ENCODE measurements around the gene LRRC7.

DNA sequence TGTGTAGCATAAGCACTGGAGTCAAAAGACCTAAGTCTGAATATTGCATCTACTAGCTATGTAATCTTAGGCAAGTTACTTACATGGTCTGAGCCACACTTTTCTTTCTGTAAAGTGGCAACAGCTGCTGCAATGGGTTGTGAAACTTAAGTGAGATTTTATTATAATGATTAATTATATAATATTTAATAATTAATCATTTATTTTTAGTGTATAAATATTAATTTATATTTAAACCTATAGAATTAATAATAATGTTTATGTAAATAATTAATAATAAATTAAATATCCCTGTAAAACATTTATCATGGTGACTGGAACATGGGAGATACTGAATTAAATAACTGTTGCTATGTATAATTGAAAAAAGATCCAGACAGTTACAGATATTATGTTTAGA lies 457.3 kb downstream of the LRRC7 start:
- TF ChIP-seq, protein P1, sequence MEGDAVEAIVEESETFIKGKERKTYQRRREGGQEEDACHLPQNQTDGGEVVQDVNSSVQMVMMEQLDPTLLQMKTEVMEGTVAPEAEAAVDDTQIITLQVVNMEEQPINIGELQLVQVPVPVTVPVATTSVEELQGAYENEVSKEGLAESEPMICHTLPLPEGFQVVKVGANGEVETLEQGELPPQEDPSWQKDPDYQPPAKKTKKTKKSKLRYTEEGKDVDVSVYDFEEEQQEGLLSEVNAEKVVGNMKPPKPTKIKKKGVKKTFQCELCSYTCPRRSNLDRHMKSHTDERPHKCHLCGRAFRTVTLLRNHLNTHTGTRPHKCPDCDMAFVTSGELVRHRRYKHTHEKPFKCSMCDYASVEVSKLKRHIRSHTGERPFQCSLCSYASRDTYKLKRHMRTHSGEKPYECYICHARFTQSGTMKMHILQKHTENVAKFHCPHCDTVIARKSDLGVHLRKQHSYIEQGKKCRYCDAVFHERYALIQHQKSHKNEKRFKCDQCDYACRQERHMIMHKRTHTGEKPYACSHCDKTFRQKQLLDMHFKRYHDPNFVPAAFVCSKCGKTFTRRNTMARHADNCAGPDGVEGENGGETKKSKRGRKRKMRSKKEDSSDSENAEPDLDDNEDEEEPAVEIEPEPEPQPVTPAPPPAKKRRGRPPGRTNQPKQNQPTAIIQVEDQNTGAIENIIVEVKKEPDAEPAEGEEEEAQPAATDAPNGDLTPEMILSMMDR (IDR thresholded peaks at IDR 0.05; ENCODE audit: borderline replicate concordance, extremely low read depth, low read length, poor library complexity, severe bottlenecking), result no peak
- TF ChIP-seq EZH2 (IDR thresholded peaks at IDR 0.05; ENCODE audit: borderline replicate concordance, low read depth, low read length, severe bottlenecking), result no peak

All from DND-41 (cell line).